WTC11 (cell line): ENCODE results near the gene NOTCH2.

Experiments used
- CBFB ChIP-seq: sonication (generic); formaldehyde crosslinking; IDR thresholded peaks from 2 replicates; pipeline ENCODE4 v1.8.1; 2022; ENCODE audit warnings: mild to moderate bottlenecking, low read depth, missing genetic modification reagents
- CTCF ChIP-seq: fragments of 200-600 bp; IDR thresholded peaks from 2 replicates; pipeline ENCODE4 v1.8.0; 2022; ENCODE audit warnings: antibody characterized with exemption
- ETV6 ChIP-seq: sonication (generic); formaldehyde crosslinking; IDR thresholded peaks from 2 replicates; pipeline ENCODE4 v1.8.1; 2022; ENCODE audit warnings: mild to moderate bottlenecking, missing genetic modification reagents
- IRF2 ChIP-seq: sonication (generic); formaldehyde crosslinking; IDR thresholded peaks from 2 replicates; pipeline ENCODE4 v1.8.0; 2022; ENCODE audit warnings: low read depth, missing genetic modification reagents, borderline replicate concordance
- KAT7 ChIP-seq: sonication (generic); formaldehyde crosslinking; IDR thresholded peaks from 2 replicates; pipeline ENCODE4 v1.8.1; 2023; ENCODE audit warnings: missing genetic modification reagents, mild to moderate bottlenecking, borderline replicate concordance
- MAX ChIP-seq: sonication (generic); formaldehyde crosslinking; IDR thresholded peaks from 2 replicates; pipeline ENCODE4 v1.8.0; 2022; ENCODE audit warnings: mild to moderate bottlenecking, missing genetic modification reagents
- SP1 ChIP-seq: sonication (generic); formaldehyde crosslinking; conservative IDR thresholded peaks from 2 replicates; pipeline ENCODE4 v1.8.1; 2022; ENCODE audit warnings: missing genetic modification reagents
- TEAD4 ChIP-seq: sonication (generic); formaldehyde crosslinking; IDR thresholded peaks from 2 replicates; pipeline ENCODE4 v1.8.0; 2022; ENCODE audit warnings: mild to moderate bottlenecking, missing genetic modification reagents
- ZNF281 ChIP-seq: sonication (generic); formaldehyde crosslinking; IDR thresholded peaks from 2 replicates; pipeline ENCODE4 v1.8.0; 2023; ENCODE audit warnings: mild to moderate bottlenecking, missing genetic modification reagents

- no peak for TF ChIP-seq MAX (CRISPR knock-in tag)
- peak; percentile 89 for TF ChIP-seq CTCF
- no peak for TF ChIP-seq ZNF281 (CRISPR knock-in tag)
- no peak for TF ChIP-seq SP1 (CRISPR knock-in tag)
- TF ChIP-seq TEAD4 (CRISPR knock-in tag): no peak
- TF ChIP-seq ETV6 (CRISPR knock-in tag): no peak
- no peak for TF ChIP-seq CBFB (CRISPR knock-in tag)
- TF ChIP-seq KAT7 (CRISPR knock-in tag): no peak
- TF ChIP-seq IRF2 (CRISPR knock-in tag): no peak
Observed at GRCh38 chr1:119968068-119968492, 101.4 kb downstream of the NOTCH2 start.
